Measurements from ENCODE around the gene PSMG3.

PSMG3 gene

GRCh38 chr7:1590887-1591286 lies 21.1 kb upstream of the PSMG3 start:
- H3K36me3 ChIP-seq (ENCODE audit: control insufficient read depth in 2 of 2, insufficient read depth in 1 of 2, low read length in 2 of 2) = no peaks in the 10 kb centered on the region
- no peaks in the 10 kb centered on the region for H3K4me1 ChIP-seq (ENCODE audit: control insufficient read depth, insufficient read depth, low read length)
- no peaks in the 10 kb centered on the region for H3K9me3 ChIP-seq (ENCODE audit: control insufficient read depth, insufficient read depth, low read depth, low read length)
- ChIA-PET POLR2A (no interaction called here), CTCF (interaction anchor here (0.6 to 0.7 kb wide), 3 partner anchors 9 to 390 kb away, joined by 3 to 7 read pairs (median 3); no protein-coding TSS in a partner anchor)
- TF ChIP-seq PRDM4 (tag by site-specific recombination; IDR thresholded peaks at IDR 0.05) = no peak
- H3K27ac ChIP-seq (ENCODE audit: extremely low read depth, low read depth, low read length) = no peak overlapping the region
- H3K4me3 ChIP-seq (ENCODE audit: low read depth, low read length) = no peak overlapping the region

- Histone ChIP-seq H3K9me3 (ENCODE audit: control insufficient read depth, insufficient read depth, low read depth, low read length) (no peaks in the 10 kb centered on the region), H3K4me1 (ENCODE audit: control insufficient read depth, insufficient read depth, low read length) (no peaks in the 10 kb centered on the region), H3K4me3 (ENCODE audit: low read depth, low read length) (no peak overlapping the region), H3K36me3 (ENCODE audit: control insufficient read depth in 2 of 2, insufficient read depth in 1 of 2, low read length in 2 of 2) (no peaks in the 10 kb centered on the region), H3K27ac (ENCODE audit: extremely low read depth, low read depth, low read length) (no peak overlapping the region)
- POLR2A ChIA-PET = no interaction called here
- TF ChIP-seq HOXA7 (CRISPR knock-in tag; IDR thresholded peaks at IDR 0.05; ENCODE audit: borderline replicate concordance) (no peak), ZNF121 (tag by site-specific recombination; IDR thresholded peaks at IDR 0.05) (no peak), ZNF785 (tag by site-specific recombination; IDR thresholded peaks at IDR 0.05) (no peak), ZBTB49 (tag by site-specific recombination; IDR thresholded peaks at IDR 0.05; ENCODE audit: low read depth) (no peak), ZNF335 (tag by site-specific recombination; conservative IDR thresholded peaks at IDR 0.05) (no peak), ZBTB8A (tag by site-specific recombination; IDR thresholded peaks at IDR 0.05) (no peak), YY2 (tag by site-specific recombination; IDR thresholded peaks at IDR 0.05) (no peak), ZNF548 (tag by site-specific recombination; IDR thresholded peaks at IDR 0.05) (no peak), ZFP41 (tag by site-specific recombination; IDR thresholded peaks at IDR 0.05; ENCODE audit: borderline replicate concordance) (no peak), RBAK (tag by site-specific recombination; IDR thresholded peaks at IDR 0.05) (no peak), PRDM2 (tag by site-specific recombination; IDR thresholded peaks at IDR 0.05; ENCODE audit: borderline replicate concordance) (no peak), PRDM10 (tag by site-specific recombination; IDR thresholded peaks at IDR 0.05) (no peak)
- CTCF ChIA-PET = no interaction called here
Observed at GRCh38 chr7:1590476-1590875, 20.6 kb upstream of the PSMG3 start.

All from HEK293 (cell line).